ENCODE measurements around the gene FAM216B.

The FAM216B gene

GRCh38 chr13:42758515-42758914 lies 22.9 kb upstream of the FAM216B start:
- no peaks in the 10 kb centered on the region for H3K36me3 ChIP-seq (ENCODE audit: insufficient read depth, low read length)
- no peak overlapping the region for H3K4me3 ChIP-seq (ENCODE audit: low read depth in 1 of 2, low read length in 2 of 2)
- no peaks in the 10 kb centered on the region for H3K9me3 ChIP-seq (ENCODE audit: insufficient read depth, low read length, severe bottlenecking)
- H4K20me1 ChIP-seq (ENCODE audit: insufficient read depth, low read length): no peaks in the 10 kb centered on the region
- no peak overlapping the region for H3K4me2 ChIP-seq (ENCODE audit: insufficient read depth, low read length)
- no peak overlapping the region for H3K9ac ChIP-seq (ENCODE audit: low read depth, low read length)
- H3K79me2 ChIP-seq (ENCODE audit: insufficient read depth, low read length): no peaks in the 10 kb centered on the region
- TF ChIP-seq CTCF (IDR thresholded peaks at IDR 0.05; ENCODE audit: borderline replicate concordance, extremely low read depth, low read length, poor library complexity, severe bottlenecking) (no peak), EZH2 (IDR thresholded peaks at IDR 0.05; ENCODE audit: borderline replicate concordance, low read depth, low read length, severe bottlenecking) (no peak)
- no peak overlapping the region for H2AFZ ChIP-seq (ENCODE audit: low read depth, low read length)
- H3K27me3 ChIP-seq (ENCODE audit: insufficient read depth, low read length, poor library complexity): no peaks in the 10 kb centered on the region
- no peaks in the 10 kb centered on the region for H3K4me1 ChIP-seq (ENCODE audit: insufficient read depth, low read length)
- ATAC-seq (ENCODE audit: insufficient read depth, low read depth) (no peak), DNase-seq (no peak)
- no peak overlapping the region for H3K27ac ChIP-seq (ENCODE audit: low read length)

- H3K9ac ChIP-seq (ENCODE audit: low read depth, low read length): no peak overlapping the region
- no peak overlapping the region for H2AFZ ChIP-seq (ENCODE audit: low read depth, low read length)
- H3K9me3 ChIP-seq (ENCODE audit: insufficient read depth, low read length, severe bottlenecking): no peaks in the 10 kb centered on the region
- DNase-seq (no peak), ATAC-seq (ENCODE audit: insufficient read depth, low read depth) (no peak)
- H3K27me3 ChIP-seq (ENCODE audit: insufficient read depth, low read length, poor library complexity): no peaks in the 10 kb centered on the region
- H3K79me2 ChIP-seq (ENCODE audit: insufficient read depth, low read length): no peaks in the 10 kb centered on the region
- no peak overlapping the region for H3K4me3 ChIP-seq (ENCODE audit: low read depth in 1 of 2, low read length in 2 of 2)
- H3K4me2 ChIP-seq (ENCODE audit: insufficient read depth, low read length): no peak overlapping the region
- TF ChIP-seq EZH2 (IDR thresholded peaks at IDR 0.05; ENCODE audit: borderline replicate concordance, low read depth, low read length, severe bottlenecking) (no peak), CTCF (IDR thresholded peaks at IDR 0.05; ENCODE audit: borderline replicate concordance, extremely low read depth, low read length, poor library complexity, severe bottlenecking) (no peak)
- H3K27ac ChIP-seq (ENCODE audit: low read length): no peak overlapping the region
- no peaks in the 10 kb centered on the region for H4K20me1 ChIP-seq (ENCODE audit: insufficient read depth, low read length)
- H3K36me3 ChIP-seq (ENCODE audit: insufficient read depth, low read length): no peaks in the 10 kb centered on the region
- no peaks in the 10 kb centered on the region for H3K4me1 ChIP-seq (ENCODE audit: insufficient read depth, low read length)
Measured at GRCh38 chr13:42760951-42761350, 20.4 kb upstream of the FAM216B start.

GRCh38 chr13:42762251-42762650 lies 19.1 kb upstream of the FAM216B start:
- H3K27ac ChIP-seq (ENCODE audit: low read length): no peak overlapping the region
- H2AFZ ChIP-seq (ENCODE audit: low read depth, low read length): no peak overlapping the region
- H3K9me3 ChIP-seq (ENCODE audit: insufficient read depth, low read length, severe bottlenecking): no peaks in the 10 kb centered on the region
- no peak for DNase-seq
- TF ChIP-seq EZH2 (IDR thresholded peaks at IDR 0.05; ENCODE audit: borderline replicate concordance, low read depth, low read length, severe bottlenecking): no peak
- no peak for TF ChIP-seq CTCF (IDR thresholded peaks at IDR 0.05; ENCODE audit: borderline replicate concordance, extremely low read depth, low read length, poor library complexity, severe bottlenecking)
- H3K36me3 ChIP-seq (ENCODE audit: insufficient read depth, low read length): no peaks in the 10 kb centered on the region
- H3K4me3 ChIP-seq (ENCODE audit: low read depth in 1 of 2, low read length in 2 of 2): no peak overlapping the region
- no peak overlapping the region for H3K4me2 ChIP-seq (ENCODE audit: insufficient read depth, low read length)
- H3K79me2 ChIP-seq (ENCODE audit: insufficient read depth, low read length): no peaks in the 10 kb centered on the region
- ATAC-seq (ENCODE audit: insufficient read depth, low read depth): no peak
- no peaks in the 10 kb centered on the region for H4K20me1 ChIP-seq (ENCODE audit: insufficient read depth, low read length)
- H3K9ac ChIP-seq (ENCODE audit: low read depth, low read length): no peak overlapping the region
- no peaks in the 10 kb centered on the region for H3K4me1 ChIP-seq (ENCODE audit: insufficient read depth, low read length)
- no peaks in the 10 kb centered on the region for H3K27me3 ChIP-seq (ENCODE audit: insufficient read depth, low read length, poor library complexity)

GRCh38 chr13:42762917-42763316 lies 18.5 kb upstream of the FAM216B start:
- H2AFZ ChIP-seq (ENCODE audit: low read depth, low read length): no peak overlapping the region
- H3K4me2 ChIP-seq (ENCODE audit: insufficient read depth, low read length): no peak overlapping the region
- H3K9ac ChIP-seq (ENCODE audit: low read depth, low read length): no peak overlapping the region
- no peak overlapping the region for H3K27ac ChIP-seq (ENCODE audit: low read length)
- no peak for DNase-seq
- no peaks in the 10 kb centered on the region for H3K79me2 ChIP-seq (ENCODE audit: insufficient read depth, low read length)
- no peak for TF ChIP-seq EZH2 (IDR thresholded peaks at IDR 0.05; ENCODE audit: borderline replicate concordance, low read depth, low read length, severe bottlenecking)
- no peak for TF ChIP-seq CTCF (IDR thresholded peaks at IDR 0.05; ENCODE audit: borderline replicate concordance, extremely low read depth, low read length, poor library complexity, severe bottlenecking)
- H3K4me1 ChIP-seq (ENCODE audit: insufficient read depth, low read length): no peaks in the 10 kb centered on the region
- no peaks in the 10 kb centered on the region for H3K36me3 ChIP-seq (ENCODE audit: insufficient read depth, low read length)
- H3K27me3 ChIP-seq (ENCODE audit: insufficient read depth, low read length, poor library complexity): no peaks in the 10 kb centered on the region
- no peak overlapping the region for H3K4me3 ChIP-seq (ENCODE audit: low read depth in 1 of 2, low read length in 2 of 2)
- no peak for ATAC-seq (ENCODE audit: insufficient read depth, low read depth)
- H4K20me1 ChIP-seq (ENCODE audit: insufficient read depth, low read length): no peaks in the 10 kb centered on the region
- H3K9me3 ChIP-seq (ENCODE audit: insufficient read depth, low read length, severe bottlenecking): no peaks in the 10 kb centered on the region
